Activated CD8-positive, alpha-beta memory T cell treated with anti-CD3 and anti-CD28 coated beads for 36 hours (primary cell): ENCODE measurements around the gene SPATA12. TPM values are rescaled to one million over a fixed set of nuclear protein-coding genes. Genes with fewer than 3 reads are reported as not detected.

Source experiments
- CTCF ChIA-PET: fragments of 350-600 bp; sonication (Branson Sonifier 250); formaldehyde crosslinking; loops from one replicate; lab custom pipeline; 2021; ENCODE audit warnings: antibody characterized with exemption; lab: Charles Lee
- POLR2A ChIA-PET: fragments of 350-600 bp; sonication (Branson Sonifier 250); formaldehyde crosslinking; loops from one replicate; lab custom pipeline; 2021; ENCODE audit warnings: antibody characterized with exemption; lab: Charles Lee
- total RNA-seq, 2 experiments: library from RNA; stranded (reverse); gene quantifications; one replicate each; pipeline ENCODE4 v1.2.3, GENCODE V29; 2021

The SPATA12 gene
- total RNA-seq, 2 experiments from 2014 or later = not detected

GRCh38 chr3:57098418-57099310 lies 38.2 kb downstream of the SPATA12 start:
- POLR2A ChIA-PET = interaction anchor here (0.6 kb wide), 1 partner anchor 593 kb away, joined by 15 read pairs; no protein-coding TSS in a partner anchor
- CTCF ChIA-PET = interaction anchor here (0.6 to 1.2 kb wide), 2 partner anchors 21 to 688 kb away, joined by 3 read pairs; no protein-coding TSS in a partner anchor

DNA sequence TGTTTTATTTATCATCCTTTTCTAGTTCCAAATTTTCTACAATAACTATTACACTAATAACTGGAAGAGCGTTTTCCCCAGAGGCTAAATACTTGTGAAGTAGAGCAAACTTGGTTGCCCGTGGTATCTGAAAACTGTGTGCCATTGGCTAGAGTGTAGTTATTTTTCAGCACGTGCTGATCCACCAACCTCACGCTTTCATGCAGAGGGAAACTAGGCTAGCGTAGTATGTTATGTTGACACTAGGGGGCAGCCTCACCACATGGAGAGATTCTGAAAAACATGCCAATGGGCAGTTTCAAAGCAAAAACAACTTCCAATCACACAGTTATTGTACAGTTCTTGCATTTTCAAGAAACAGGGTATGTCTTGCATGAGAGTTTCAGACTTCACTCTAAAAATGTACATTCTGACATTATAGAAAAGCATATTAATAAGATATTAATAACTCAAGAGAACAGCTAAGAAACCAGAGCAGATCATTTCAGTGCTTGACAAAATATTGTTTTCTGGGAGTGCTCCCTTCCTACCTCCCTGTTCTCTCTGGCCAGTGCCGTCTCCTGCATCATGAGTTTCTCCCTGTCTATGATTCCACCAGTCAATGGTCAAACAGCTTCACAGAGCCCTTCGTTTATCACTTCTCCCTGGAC lies 39.7 kb downstream of the SPATA12 start:
- POLR2A ChIA-PET = no interaction called here
- CTCF ChIA-PET = interaction anchor here (0.9 to 1.2 kb wide), 4 partner anchors 11 to 298 kb away, joined by 3 to 5 read pairs (median 3); no protein-coding TSS in a partner anchor

DNA sequence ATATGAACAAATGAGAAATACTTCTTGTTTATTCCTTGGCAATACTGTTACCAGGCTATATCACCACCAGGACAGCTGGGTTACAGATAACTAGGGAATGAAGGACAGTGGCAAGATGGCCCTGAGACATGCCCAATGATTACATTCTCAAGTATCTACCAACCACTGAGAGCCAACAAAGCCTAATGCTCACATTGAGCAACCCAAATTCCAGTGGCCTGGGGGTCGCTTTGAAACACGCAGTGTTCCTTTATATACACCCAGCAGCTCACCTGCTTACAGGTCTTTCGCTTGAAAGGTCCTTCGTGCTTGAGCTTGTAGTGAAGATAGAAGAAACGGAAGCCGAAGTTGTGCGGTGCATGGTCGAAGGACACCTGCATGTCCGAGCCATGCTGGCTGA lies 45.1 kb downstream of the SPATA12 start:
- ChIA-PET POLR2A (no interaction called here), CTCF (no interaction called here)

GRCh38 chr3:57108684-57109083 lies 48.2 kb downstream of the SPATA12 start:
- ChIA-PET POLR2A (no interaction called here), CTCF (no interaction called here)

DNA sequence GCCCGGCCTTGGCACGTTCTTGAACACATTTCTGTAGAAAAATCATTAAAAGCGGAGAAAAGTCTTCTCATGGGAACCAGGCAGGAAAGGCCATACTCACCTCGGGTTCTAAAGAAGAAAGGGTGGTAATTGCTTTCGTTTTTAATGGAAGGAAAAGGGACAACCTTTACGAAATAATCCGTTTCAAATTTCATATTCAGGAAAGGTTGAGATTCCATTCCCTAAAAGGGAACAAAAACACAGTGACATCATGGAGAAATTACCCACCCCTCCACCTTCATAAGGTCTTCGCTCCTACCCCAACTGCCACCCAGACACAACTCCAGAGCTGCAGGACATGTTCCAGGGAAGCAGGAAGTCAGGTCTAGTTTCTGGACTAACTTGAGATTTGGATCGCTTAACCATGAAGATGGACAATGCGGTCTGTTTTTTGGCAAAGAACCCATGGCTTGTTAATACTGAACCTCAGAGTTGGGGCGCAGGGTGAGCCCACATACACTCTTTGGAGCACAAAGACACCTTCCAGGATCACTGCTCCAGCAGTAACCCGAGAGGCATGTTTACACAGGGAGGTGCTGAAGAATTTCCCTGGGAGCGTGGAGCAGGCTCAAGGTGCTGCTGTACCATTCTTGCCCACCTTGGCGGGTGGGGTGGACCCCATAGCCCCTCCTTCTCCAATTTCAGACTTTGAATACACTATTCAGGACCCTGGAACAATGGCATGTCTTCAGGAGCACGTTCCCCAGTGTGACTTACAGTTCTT lies 49.2 kb downstream of the SPATA12 start:
- CTCF ChIA-PET = no interaction called here
- POLR2A ChIA-PET = no interaction called here

GRCh38 chr3:57110214-57110613 lies 49.8 kb downstream of the SPATA12 start:
- POLR2A ChIA-PET = no interaction called here
- CTCF ChIA-PET = interaction anchor here (1.1 to 2.0 kb wide), 2 partner anchors 10 to 24 kb away, joined by 3 to 5 read pairs; no protein-coding TSS in a partner anchor

GRCh38 chr3:57110798-57111197 lies 50.3 kb downstream of the SPATA12 start:
- ChIA-PET CTCF (interaction anchor here (0.6 to 2.0 kb wide), 3 partner anchors 10 to 36 kb away, joined by 3 to 5 read pairs (median 3); no protein-coding TSS in a partner anchor), POLR2A (no interaction called here)

DNA sequence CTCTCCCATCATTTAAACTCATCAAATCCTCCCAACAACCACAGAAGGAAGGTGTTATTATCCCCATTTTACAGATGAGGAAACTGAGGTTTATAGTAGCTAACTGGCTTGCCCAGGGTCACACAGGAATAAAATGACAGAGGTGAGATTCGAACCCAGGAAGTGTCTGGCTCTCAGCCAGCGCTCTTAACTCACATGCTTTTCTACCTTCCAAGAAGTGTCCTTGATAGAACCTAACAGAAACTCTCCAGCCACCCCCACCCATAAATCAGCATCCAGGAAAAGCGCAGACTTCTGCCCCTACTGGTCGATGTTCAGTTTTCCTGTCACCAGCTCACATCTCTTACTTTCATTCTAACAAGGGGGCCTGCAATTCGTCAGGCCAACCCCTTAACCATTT lies 51.7 kb downstream of the SPATA12 start:
- ChIA-PET POLR2A (interaction anchor here (0.6 kb wide), 1 partner anchor 515 kb away, joined by 11 read pairs; no protein-coding TSS in a partner anchor), CTCF (interaction anchor here (2.0 kb wide), 1 partner anchor 12 kb away, joined by 5 read pairs; no protein-coding TSS in a partner anchor)

GRCh38 chr3:57116501-57116900 lies 56.0 kb downstream of the SPATA12 start:
- CTCF ChIA-PET = interaction anchor here (0.6 kb wide), 1 partner anchor 800 kb away, joined by 3 read pairs; no protein-coding TSS in a partner anchor
- POLR2A ChIA-PET = interaction anchor here (0.7 kb wide), 1 partner anchor 1228 kb away, joined by 3 read pairs; no protein-coding TSS in a partner anchor

DNA sequence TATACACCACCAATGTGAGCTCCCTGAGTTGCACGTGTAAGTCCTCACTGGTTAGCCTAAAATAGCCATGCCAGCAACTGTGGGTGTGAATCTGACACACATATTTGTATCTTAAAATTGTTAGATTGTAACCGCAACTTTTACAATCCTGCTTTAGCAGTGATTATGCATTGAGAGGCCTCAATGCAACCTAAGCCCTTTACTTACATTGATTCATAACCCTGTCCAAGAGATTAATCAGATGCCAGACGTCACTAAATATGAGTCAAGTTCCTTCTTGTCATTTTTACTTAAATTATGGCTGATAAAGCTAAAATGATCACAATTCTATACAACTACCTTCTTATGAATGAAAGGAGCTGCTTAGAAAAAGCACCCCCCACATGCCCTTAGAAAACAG lies 57.8 kb downstream of the SPATA12 start:
- CTCF ChIA-PET = no interaction called here

GRCh38 chr3:57120040-57120439 lies 59.6 kb downstream of the SPATA12 start:
- ChIA-PET POLR2A (no interaction called here), CTCF (no interaction called here)

More for the DNA sequence above, 57.8 kb downstream of the SPATA12 start:
- POLR2A ChIA-PET = no interaction called here

DNA sequence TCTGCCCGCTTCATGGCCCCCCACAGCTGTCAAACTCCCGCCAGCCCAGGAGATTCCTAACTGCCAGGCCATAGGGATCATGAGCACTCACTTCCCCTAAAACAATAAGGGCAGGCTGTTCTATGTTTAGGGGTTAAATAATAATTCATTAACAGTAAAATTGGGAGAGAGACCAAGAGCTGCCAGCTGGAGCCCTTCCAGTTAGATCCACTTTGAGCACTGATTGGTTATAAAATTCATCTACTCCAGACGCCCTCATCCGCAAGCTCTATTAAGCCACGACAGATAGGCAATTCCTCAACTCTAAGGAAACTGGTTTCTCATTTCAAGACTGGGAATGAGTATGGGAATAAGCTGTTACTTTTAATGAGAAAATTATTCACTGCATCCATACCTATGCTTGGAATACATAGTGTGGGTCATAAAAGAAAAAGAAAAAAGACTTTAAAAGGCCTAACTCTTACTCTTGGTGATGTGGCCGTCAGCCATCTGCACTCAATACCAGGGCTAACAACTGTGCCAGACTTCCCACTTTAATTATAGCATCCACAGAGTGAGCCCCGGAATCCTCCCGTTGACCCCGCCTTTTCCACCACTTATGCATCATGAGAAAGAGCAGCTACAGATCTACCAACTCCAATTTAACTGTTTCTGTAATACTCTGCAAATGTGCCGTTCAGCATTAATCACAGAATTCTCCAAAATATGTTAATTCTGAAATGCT lies 60.1 kb downstream of the SPATA12 start:
- POLR2A ChIA-PET = no interaction called here
- CTCF ChIA-PET = no interaction called here

Other genes starting within 250 kb of the SPATA12 start
- under 1 TPM in 1 of 2 experiments, not detected in 1; 0.02 TPM for gene IL17RD, start 104.7 kb downstream of the SPATA12 start, total RNA-seq
- under 1 TPM; 0.57 to 0.65 TPM for gene HESX1, start 139.3 kb downstream of the SPATA12 start, total RNA-seq
- gene APPL1, start 167.1 kb downstream of the SPATA12 start, total RNA-seq = 10 to 100 TPM; 40.5 to 43.7 TPM
- not detected for gene ASB14, start 232.0 kb downstream of the SPATA12 start, total RNA-seq